ENCODE results near the gene AHCTF1.

The AHCTF1 gene

DNA sequence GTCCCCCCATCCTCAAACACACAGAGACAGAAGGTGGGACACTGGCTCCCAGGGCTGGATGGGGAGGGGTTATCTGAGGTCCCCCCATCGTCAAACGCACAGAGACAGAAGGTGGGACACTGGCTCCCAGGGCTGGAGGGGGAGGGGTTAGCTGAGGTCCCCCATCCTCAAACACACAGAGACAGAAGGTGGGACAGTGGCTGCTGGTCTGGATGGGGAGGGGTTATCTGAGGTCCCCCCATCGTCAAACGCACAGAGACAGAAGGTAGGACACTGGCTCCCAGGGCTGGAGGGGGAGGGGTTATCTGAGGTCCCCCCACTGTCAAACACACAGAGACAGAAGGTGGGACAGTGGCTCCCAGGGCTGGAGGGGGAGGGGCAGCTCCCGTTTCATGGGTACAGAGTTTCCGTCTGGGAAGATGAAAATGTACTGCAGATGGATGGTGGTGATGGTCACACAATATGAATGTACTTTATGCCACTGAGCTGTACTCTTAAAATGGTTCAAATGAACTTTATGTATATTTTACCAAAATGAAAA is 138.3 kb downstream of the AHCTF1 start:
- H3K4me2 ChIP-seq (ENCODE audit: insufficient read depth, low read length): no peak overlapping the region
- ATAC-seq (ENCODE audit: insufficient read depth, low read depth): no peak

GRCh38 chr1:246792603-246793002 is 139.1 kb downstream of the AHCTF1 start:
- Histone ChIP-seq H3K27me3 (ENCODE audit: insufficient read depth, low read length, poor library complexity) (no peaks in the 10 kb centered on the region), H3K79me2 (ENCODE audit: insufficient read depth, low read length) (no peaks in the 10 kb centered on the region), H4K20me1 (ENCODE audit: insufficient read depth, low read length) (no peaks in the 10 kb centered on the region), H2AFZ (ENCODE audit: low read depth, low read length) (no peak overlapping the region), H3K36me3 (ENCODE audit: insufficient read depth, low read length) (no peaks in the 10 kb centered on the region), H3K9me3 (ENCODE audit: insufficient read depth, low read length, severe bottlenecking) (no peaks in the 10 kb centered on the region), H3K27ac (ENCODE audit: low read length) (no peak overlapping the region), H3K9ac (ENCODE audit: low read depth, low read length) (no peak overlapping the region), H3K4me3 (ENCODE audit: low read depth in 1 of 2, low read length in 2 of 2) (no peak overlapping the region), H3K4me1 (ENCODE audit: insufficient read depth, low read length) (no peaks in the 10 kb centered on the region), H3K4me2 (ENCODE audit: insufficient read depth, low read length) (no peak overlapping the region)
- no peak for ATAC-seq (ENCODE audit: insufficient read depth, low read depth)
- TF ChIP-seq EZH2 (IDR thresholded peaks at IDR 0.05; ENCODE audit: borderline replicate concordance, low read depth, low read length, severe bottlenecking): no peak
- no peak for DNase-seq

More for the DNA sequence above, 138.3 kb downstream of the AHCTF1 start:
- TF ChIP-seq CTCF (IDR thresholded peaks at IDR 0.05; ENCODE audit: borderline replicate concordance, extremely low read depth, low read length, poor library complexity, severe bottlenecking): no peak
- no peaks in the 10 kb centered on the region for H3K79me2 ChIP-seq (ENCODE audit: insufficient read depth, low read length)
- no peak overlapping the region for H2AFZ ChIP-seq (ENCODE audit: low read depth, low read length)
- H3K27ac ChIP-seq (ENCODE audit: low read length): no peak overlapping the region
- DNase-seq: no peak
- no peaks in the 10 kb centered on the region for H4K20me1 ChIP-seq (ENCODE audit: insufficient read depth, low read length)
- H3K4me3 ChIP-seq (ENCODE audit: low read depth in 1 of 2, low read length in 2 of 2): no peak overlapping the region
- H3K36me3 ChIP-seq (ENCODE audit: insufficient read depth, low read length): no peaks in the 10 kb centered on the region
- no peaks in the 10 kb centered on the region for H3K9me3 ChIP-seq (ENCODE audit: insufficient read depth, low read length, severe bottlenecking)
- no peaks in the 10 kb centered on the region for H3K4me1 ChIP-seq (ENCODE audit: insufficient read depth, low read length)
- H3K9ac ChIP-seq (ENCODE audit: low read depth, low read length): no peak overlapping the region
- H3K27me3 ChIP-seq (ENCODE audit: insufficient read depth, low read length, poor library complexity): no peaks in the 10 kb centered on the region

- no peak overlapping the region for H3K9ac ChIP-seq (ENCODE audit: low read depth, low read length)
- no peak for DNase-seq
- H3K4me2 ChIP-seq (ENCODE audit: insufficient read depth, low read length): no peak overlapping the region
- no peaks in the 10 kb centered on the region for H3K36me3 ChIP-seq (ENCODE audit: insufficient read depth, low read length)
- H4K20me1 ChIP-seq (ENCODE audit: insufficient read depth, low read length): no peaks in the 10 kb centered on the region
- no peaks in the 10 kb centered on the region for H3K27me3 ChIP-seq (ENCODE audit: insufficient read depth, low read length, poor library complexity)
- TF ChIP-seq EZH2 (IDR thresholded peaks at IDR 0.05; ENCODE audit: borderline replicate concordance, low read depth, low read length, severe bottlenecking) (no peak), CTCF (IDR thresholded peaks at IDR 0.05; ENCODE audit: borderline replicate concordance, extremely low read depth, low read length, poor library complexity, severe bottlenecking) (no peak)
- ATAC-seq (ENCODE audit: insufficient read depth, low read depth): no peak
- no peak overlapping the region for H2AFZ ChIP-seq (ENCODE audit: low read depth, low read length)
- no peak overlapping the region for H3K27ac ChIP-seq (ENCODE audit: low read length)
- H3K9me3 ChIP-seq (ENCODE audit: insufficient read depth, low read length, severe bottlenecking): no peaks in the 10 kb centered on the region
- no peaks in the 10 kb centered on the region for H3K79me2 ChIP-seq (ENCODE audit: insufficient read depth, low read length)
- no peak overlapping the region for H3K4me3 ChIP-seq (ENCODE audit: low read depth in 1 of 2, low read length in 2 of 2)
- no peaks in the 10 kb centered on the region for H3K4me1 ChIP-seq (ENCODE audit: insufficient read depth, low read length)
Observed at GRCh38 chr1:246791303-246791918, 140.3 kb downstream of the AHCTF1 start.

DNA sequence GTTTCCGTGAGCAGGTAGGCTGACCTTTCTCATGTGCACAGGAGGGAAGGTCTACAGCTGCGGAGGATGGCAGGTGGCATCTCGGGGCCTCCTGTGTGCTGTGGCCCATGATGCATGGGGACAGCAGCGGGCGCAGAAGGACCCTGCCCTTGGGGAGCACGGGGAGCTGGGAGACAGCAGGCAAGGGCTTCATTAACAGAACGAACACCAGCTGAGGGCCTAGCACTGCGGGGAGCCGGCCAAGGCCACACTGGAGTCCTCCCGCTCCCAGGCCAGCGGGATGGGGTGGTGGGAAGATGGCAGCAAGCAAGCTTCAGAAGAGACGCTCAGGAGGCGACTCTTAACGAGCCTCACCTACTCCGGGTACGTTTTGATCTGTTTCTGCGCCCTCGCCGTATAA is 140.9 kb downstream of the AHCTF1 start:
- TF ChIP-seq EZH2 (IDR thresholded peaks at IDR 0.05; ENCODE audit: borderline replicate concordance, low read depth, low read length, severe bottlenecking) (no peak), CTCF (IDR thresholded peaks at IDR 0.05; ENCODE audit: borderline replicate concordance, extremely low read depth, low read length, poor library complexity, severe bottlenecking) (no peak)
- no peaks in the 10 kb centered on the region for H3K4me1 ChIP-seq (ENCODE audit: insufficient read depth, low read length)
- H3K9me3 ChIP-seq (ENCODE audit: insufficient read depth, low read length, severe bottlenecking): no peaks in the 10 kb centered on the region

More for the DNA sequence above, 140.9 kb downstream of the AHCTF1 start:
- H3K4me3 ChIP-seq (ENCODE audit: low read depth in 1 of 2, low read length in 2 of 2): no peak overlapping the region
- H3K4me2 ChIP-seq (ENCODE audit: insufficient read depth, low read length): no peak overlapping the region
- H3K9ac ChIP-seq (ENCODE audit: low read depth, low read length): no peak overlapping the region
- H2AFZ ChIP-seq (ENCODE audit: low read depth, low read length): no peak overlapping the region
- no peak for ATAC-seq (ENCODE audit: insufficient read depth, low read depth)
- H3K27me3 ChIP-seq (ENCODE audit: insufficient read depth, low read length, poor library complexity): no peaks in the 10 kb centered on the region
- no peak for DNase-seq
- H3K79me2 ChIP-seq (ENCODE audit: insufficient read depth, low read length): no peaks in the 10 kb centered on the region
- no peak overlapping the region for H3K27ac ChIP-seq (ENCODE audit: low read length)
- H4K20me1 ChIP-seq (ENCODE audit: insufficient read depth, low read length): no peaks in the 10 kb centered on the region
- no peaks in the 10 kb centered on the region for H3K36me3 ChIP-seq (ENCODE audit: insufficient read depth, low read length)
